ENCODE results near the gene GADL1.

GADL1 gene

DNA sequence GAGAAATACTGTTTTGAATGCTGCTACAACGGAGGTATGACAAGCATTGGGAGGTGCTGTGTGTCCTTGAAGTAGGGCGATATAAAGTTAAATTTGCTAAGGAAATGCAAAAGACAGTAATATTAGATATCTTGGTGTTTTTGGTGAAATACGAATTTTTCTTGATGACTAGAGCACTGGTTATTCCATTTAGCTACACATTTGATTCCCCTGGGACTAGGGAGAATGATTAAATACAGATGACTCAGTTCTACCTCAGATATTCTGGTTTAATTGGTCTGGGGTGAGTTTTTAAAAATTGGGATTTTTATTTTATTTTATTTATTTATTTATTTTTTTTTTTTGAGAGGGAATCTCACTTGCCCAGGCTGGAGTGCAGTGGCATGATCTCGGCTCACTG, 18.7 kb upstream of the GADL1 start:
- Histone ChIP-seq H3K27me3 (ENCODE audit: insufficient read depth, low read length) (no peaks in the 10 kb centered on the region), H3K4me3 (ENCODE audit: low read length) (no peak overlapping the region), H3K4me1 (ENCODE audit: insufficient read depth, low read length) (no peaks in the 10 kb centered on the region), H2AFZ (ENCODE audit: low read depth, low read length) (no peak overlapping the region), H3K36me3 (ENCODE audit: insufficient read depth, low read length) (no peaks in the 10 kb centered on the region), H3K9me3 (ENCODE audit: low read length) (no peaks in the 10 kb centered on the region)

GRCh38 chr3:30912301-30912700, 17.8 kb upstream of the GADL1 start:
- H3K9me3 ChIP-seq (ENCODE audit: low read length), result no peaks in the 10 kb centered on the region
- H3K36me3 ChIP-seq (ENCODE audit: insufficient read depth, low read length), result no peaks in the 10 kb centered on the region
- H3K27me3 ChIP-seq (ENCODE audit: insufficient read depth, low read length), result no peaks in the 10 kb centered on the region
- no peak overlapping the region for H3K4me3 ChIP-seq (ENCODE audit: low read length)
- no peak overlapping the region for H2AFZ ChIP-seq (ENCODE audit: low read depth, low read length)
- no peaks in the 10 kb centered on the region for H3K4me1 ChIP-seq (ENCODE audit: insufficient read depth, low read length)

GRCh38 chr3:30908456-30909037, 14.1 kb upstream of the GADL1 start:
- no peaks in the 10 kb centered on the region for H3K27me3 ChIP-seq (ENCODE audit: insufficient read depth, low read length)
- H3K36me3 ChIP-seq (ENCODE audit: insufficient read depth, low read length), result no peaks in the 10 kb centered on the region
- H3K4me1 ChIP-seq (ENCODE audit: insufficient read depth, low read length), result peaks cover 7% of the 10 kb centered on the region
- no peaks in the 10 kb centered on the region for H3K9me3 ChIP-seq (ENCODE audit: low read length)
- no peak overlapping the region for H3K4me3 ChIP-seq (ENCODE audit: low read length)
- H2AFZ ChIP-seq (ENCODE audit: low read depth, low read length), result no peak overlapping the region

DNA sequence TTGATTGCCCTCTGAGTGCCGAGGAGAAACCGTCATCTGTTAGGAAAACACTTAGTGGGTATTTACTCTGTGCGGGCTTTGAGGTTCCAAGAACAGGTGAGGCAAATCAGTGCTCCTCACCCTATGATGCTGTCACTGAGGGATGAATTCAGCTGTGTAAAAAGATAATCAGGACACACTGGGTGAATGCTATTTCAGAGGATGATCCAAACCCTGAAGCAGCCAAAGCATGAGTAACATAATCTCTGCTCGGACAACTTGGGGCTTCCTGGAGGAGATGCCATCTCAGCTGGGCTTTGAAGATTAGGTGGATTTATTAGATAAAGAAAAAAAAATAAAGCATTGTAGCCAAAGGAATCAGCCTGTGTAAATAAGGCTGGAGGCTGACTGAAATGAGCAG, 10.5 kb upstream of the GADL1 start:
- no peaks in the 10 kb centered on the region for H3K36me3 ChIP-seq (ENCODE audit: insufficient read depth, low read length)
- no peaks in the 10 kb centered on the region for H3K9me3 ChIP-seq (ENCODE audit: low read length)
- H3K4me1 ChIP-seq (ENCODE audit: insufficient read depth, low read length), result peaks cover 7% of the 10 kb centered on the region
- no peak overlapping the region for H3K4me3 ChIP-seq (ENCODE audit: low read length)
- no peak overlapping the region for H2AFZ ChIP-seq (ENCODE audit: low read depth, low read length)
- H3K27me3 ChIP-seq (ENCODE audit: insufficient read depth, low read length), result no peaks in the 10 kb centered on the region

- no peaks in the 10 kb centered on the region for H3K36me3 ChIP-seq (ENCODE audit: insufficient read depth, low read length)
- no peaks in the 10 kb centered on the region for H3K9me3 ChIP-seq (ENCODE audit: low read length)
- H3K27me3 ChIP-seq (ENCODE audit: insufficient read depth, low read length), result peaks cover 25% of the 10 kb centered on the region
- no peak overlapping the region for H2AFZ ChIP-seq (ENCODE audit: low read depth, low read length)
- H3K4me3 ChIP-seq (ENCODE audit: low read length), result no peak overlapping the region
- no peaks in the 10 kb centered on the region for H3K4me1 ChIP-seq (ENCODE audit: insufficient read depth, low read length)
Measured at GRCh38 chr3:30895329-30895728, 868 bp upstream of the GADL1 start.

DNA sequence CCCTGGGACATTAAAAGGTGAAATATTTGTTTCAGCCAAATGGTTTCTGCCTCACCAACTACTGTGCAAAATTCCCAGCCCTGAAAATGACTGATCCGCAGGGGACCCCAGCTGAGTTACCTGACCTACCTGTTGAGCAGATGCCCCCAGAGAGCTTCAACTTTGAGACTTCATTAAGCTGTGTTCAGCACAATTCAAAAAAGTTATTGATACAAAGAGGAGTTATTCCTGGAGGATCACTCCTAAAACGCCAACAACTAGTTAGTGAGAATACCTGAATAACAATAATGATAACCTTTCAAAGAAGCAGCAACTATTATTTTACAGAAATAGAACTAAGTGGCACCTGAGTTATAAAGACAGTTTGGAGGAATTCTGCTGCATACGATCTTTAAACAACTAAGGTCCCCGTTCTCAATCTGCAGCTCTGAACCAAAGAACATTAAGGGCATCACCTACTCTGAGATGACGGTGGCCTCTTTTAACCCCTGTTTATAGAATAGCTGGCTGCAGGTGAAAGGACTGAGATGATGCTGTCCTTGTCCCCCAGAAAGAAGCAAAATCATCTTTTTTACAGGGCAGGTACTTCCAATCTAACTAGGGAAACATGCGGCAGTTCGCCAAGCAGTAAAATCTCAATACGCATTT, 659 bp downstream of the GADL1 start:
- no peaks in the 10 kb centered on the region for H3K4me1 ChIP-seq (ENCODE audit: insufficient read depth, low read length)
- H3K4me3 ChIP-seq (ENCODE audit: low read length), result no peak overlapping the region
- peak overlapping the region; percentile 57 for H2AFZ ChIP-seq (ENCODE audit: low read depth, low read length)
- H3K36me3 ChIP-seq (ENCODE audit: insufficient read depth, low read length), result no peaks in the 10 kb centered on the region
- H3K9me3 ChIP-seq (ENCODE audit: low read length), result no peaks in the 10 kb centered on the region
- H3K27me3 ChIP-seq (ENCODE audit: insufficient read depth, low read length), result peaks cover 25% of the 10 kb centered on the region

DNA sequence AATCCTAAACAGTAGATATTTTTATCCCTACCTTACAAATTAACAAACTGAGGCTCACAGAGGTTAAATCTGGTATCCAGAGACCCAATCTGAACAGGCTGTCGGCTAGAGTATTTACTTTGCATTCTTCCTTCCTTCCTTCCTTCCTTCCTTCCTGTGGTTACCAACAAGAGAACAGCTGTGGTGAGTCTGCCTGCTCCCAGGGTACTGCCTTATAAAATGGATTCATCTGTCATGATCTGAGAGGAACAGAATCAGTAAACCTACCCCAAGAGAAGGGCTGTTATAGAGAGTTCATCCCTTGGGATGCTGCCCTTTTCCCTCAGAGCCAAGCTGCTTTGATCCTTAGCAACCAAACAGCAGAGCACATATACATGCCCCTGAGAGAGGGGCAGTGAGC, 3.6 kb downstream of the GADL1 start:
- Histone ChIP-seq H3K27me3 (ENCODE audit: insufficient read depth, low read length) (peaks cover 23% of the 10 kb centered on the region), H3K36me3 (ENCODE audit: insufficient read depth, low read length) (no peaks in the 10 kb centered on the region), H3K9me3 (ENCODE audit: low read length) (no peaks in the 10 kb centered on the region), H2AFZ (ENCODE audit: low read depth, low read length) (no peak overlapping the region), H3K4me1 (ENCODE audit: insufficient read depth, low read length) (no peaks in the 10 kb centered on the region), H3K4me3 (ENCODE audit: low read length) (no peak overlapping the region)

GRCh38 chr3:30886888-30887287, 7.6 kb downstream of the GADL1 start:
- H2AFZ ChIP-seq (ENCODE audit: low read depth, low read length), result no peak overlapping the region
- H3K4me1 ChIP-seq (ENCODE audit: insufficient read depth, low read length), result no peaks in the 10 kb centered on the region
- H3K9me3 ChIP-seq (ENCODE audit: low read length), result no peaks in the 10 kb centered on the region
- H3K4me3 ChIP-seq (ENCODE audit: low read length), result no peak overlapping the region
- H3K27me3 ChIP-seq (ENCODE audit: insufficient read depth, low read length), result no peaks in the 10 kb centered on the region
- H3K36me3 ChIP-seq (ENCODE audit: insufficient read depth, low read length), result no peaks in the 10 kb centered on the region

GRCh38 chr3:30878862-30879261, 15.6 kb downstream of the GADL1 start:
- no peaks in the 10 kb centered on the region for H3K4me1 ChIP-seq (ENCODE audit: insufficient read depth, low read length)
- H3K9me3 ChIP-seq (ENCODE audit: low read length), result no peaks in the 10 kb centered on the region
- no peak overlapping the region for H3K4me3 ChIP-seq (ENCODE audit: low read length)
- H2AFZ ChIP-seq (ENCODE audit: low read depth, low read length), result no peak overlapping the region
- H3K27me3 ChIP-seq (ENCODE audit: insufficient read depth, low read length), result no peaks in the 10 kb centered on the region
- no peaks in the 10 kb centered on the region for H3K36me3 ChIP-seq (ENCODE audit: insufficient read depth, low read length)

DNA sequence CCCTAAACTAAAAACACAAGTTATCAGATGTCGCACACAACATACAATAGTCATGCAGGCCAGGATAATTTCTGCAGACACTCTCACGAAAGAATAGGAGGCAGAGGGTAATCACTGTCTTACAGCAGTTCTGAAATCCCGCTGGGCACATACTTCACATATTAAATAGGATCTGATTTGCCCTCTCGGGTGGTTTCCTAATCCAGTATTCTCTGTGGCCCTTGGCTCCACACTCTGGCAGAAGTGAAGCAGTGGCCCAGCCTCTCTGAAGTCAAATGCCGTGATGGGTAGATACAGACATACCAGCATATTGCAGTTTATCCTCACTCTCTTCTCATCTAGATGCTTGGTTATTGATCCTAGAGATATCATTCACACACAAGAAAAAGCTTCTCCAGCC, 19.0 kb downstream of the GADL1 start:
- no peaks in the 10 kb centered on the region for H3K36me3 ChIP-seq (ENCODE audit: insufficient read depth, low read length)
- H3K9me3 ChIP-seq (ENCODE audit: low read length), result no peaks in the 10 kb centered on the region
- H3K4me1 ChIP-seq (ENCODE audit: insufficient read depth, low read length), result no peaks in the 10 kb centered on the region
- no peaks in the 10 kb centered on the region for H3K27me3 ChIP-seq (ENCODE audit: insufficient read depth, low read length)
- no peak overlapping the region for H3K4me3 ChIP-seq (ENCODE audit: low read length)
- no peak overlapping the region for H2AFZ ChIP-seq (ENCODE audit: low read depth, low read length)

DNA sequence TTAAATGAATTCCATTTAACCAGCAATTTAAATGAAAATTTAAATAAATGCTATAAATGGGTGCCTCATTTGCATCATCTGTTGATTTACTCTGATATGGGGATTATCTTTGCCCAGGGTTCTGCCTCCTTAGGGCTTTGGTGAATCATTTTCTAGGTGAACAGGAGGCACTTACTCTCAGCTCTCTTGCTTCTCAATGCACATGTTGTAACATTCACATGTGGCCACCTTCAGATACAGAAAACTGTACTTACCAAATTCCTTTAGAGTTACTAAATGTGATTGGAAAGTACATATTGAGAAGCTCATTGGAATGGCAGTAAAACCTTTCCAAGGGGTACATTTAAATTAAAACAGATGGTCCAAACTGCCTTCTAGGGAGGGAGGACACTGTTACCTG, 20.8 kb downstream of the GADL1 start:
- Histone ChIP-seq H2AFZ (ENCODE audit: low read depth, low read length) (no peak overlapping the region), H3K9me3 (ENCODE audit: low read length) (no peaks in the 10 kb centered on the region), H3K4me3 (ENCODE audit: low read length) (no peak overlapping the region), H3K4me1 (ENCODE audit: insufficient read depth, low read length) (no peaks in the 10 kb centered on the region), H3K36me3 (ENCODE audit: insufficient read depth, low read length) (no peaks in the 10 kb centered on the region), H3K27me3 (ENCODE audit: insufficient read depth, low read length) (no peaks in the 10 kb centered on the region)

- Histone ChIP-seq H3K27me3 (ENCODE audit: insufficient read depth, low read length) (no peaks in the 10 kb centered on the region), H3K9me3 (ENCODE audit: low read length) (no peaks in the 10 kb centered on the region), H3K4me1 (ENCODE audit: insufficient read depth, low read length) (no peaks in the 10 kb centered on the region), H3K4me3 (ENCODE audit: low read length) (no peak overlapping the region), H3K36me3 (ENCODE audit: insufficient read depth, low read length) (no peaks in the 10 kb centered on the region), H2AFZ (ENCODE audit: low read depth, low read length) (no peak overlapping the region)
Measured at GRCh38 chr3:30872879-30873278, 21.6 kb downstream of the GADL1 start.

- H3K4me3 ChIP-seq (ENCODE audit: low read length), result no peak overlapping the region
- H3K4me1 ChIP-seq (ENCODE audit: insufficient read depth, low read length), result no peaks in the 10 kb centered on the region
- H3K27me3 ChIP-seq (ENCODE audit: insufficient read depth, low read length), result no peaks in the 10 kb centered on the region
- no peaks in the 10 kb centered on the region for H3K36me3 ChIP-seq (ENCODE audit: insufficient read depth, low read length)
- no peaks in the 10 kb centered on the region for H3K9me3 ChIP-seq (ENCODE audit: low read length)
- H2AFZ ChIP-seq (ENCODE audit: low read depth, low read length), result no peak overlapping the region
Measured at GRCh38 chr3:30871720-30872119, 22.7 kb downstream of the GADL1 start.

DNA sequence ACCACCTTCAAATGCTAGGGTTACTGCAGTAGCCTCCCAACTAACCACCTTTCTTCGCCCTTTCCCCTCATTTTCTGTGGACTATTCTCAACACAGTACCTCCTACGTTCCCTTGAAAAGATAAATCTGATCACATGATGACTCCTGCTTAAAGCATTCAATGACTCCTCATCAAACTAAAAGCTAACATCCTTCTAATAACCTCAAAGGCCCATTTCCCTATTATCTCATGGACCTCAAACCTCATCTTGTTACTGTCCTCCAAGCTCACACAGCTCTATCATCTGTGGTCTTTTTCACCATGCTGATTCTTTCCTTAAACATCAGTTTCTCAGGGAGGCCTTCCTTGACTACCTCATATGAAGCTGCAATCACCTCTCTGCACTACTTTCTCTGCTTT, 29.6 kb downstream of the GADL1 start:
- H3K27me3 ChIP-seq (ENCODE audit: insufficient read depth, low read length), result no peaks in the 10 kb centered on the region
- H2AFZ ChIP-seq (ENCODE audit: low read depth, low read length), result no peak overlapping the region
- no peaks in the 10 kb centered on the region for H3K9me3 ChIP-seq (ENCODE audit: low read length)

More for the DNA sequence above, 29.6 kb downstream of the GADL1 start:
- Histone ChIP-seq H3K4me3 (ENCODE audit: low read length) (no peak overlapping the region), H3K36me3 (ENCODE audit: insufficient read depth, low read length) (no peaks in the 10 kb centered on the region), H3K4me1 (ENCODE audit: insufficient read depth, low read length) (no peaks in the 10 kb centered on the region)
